ENCODE results near the gene R3HDM4.

DNA sequence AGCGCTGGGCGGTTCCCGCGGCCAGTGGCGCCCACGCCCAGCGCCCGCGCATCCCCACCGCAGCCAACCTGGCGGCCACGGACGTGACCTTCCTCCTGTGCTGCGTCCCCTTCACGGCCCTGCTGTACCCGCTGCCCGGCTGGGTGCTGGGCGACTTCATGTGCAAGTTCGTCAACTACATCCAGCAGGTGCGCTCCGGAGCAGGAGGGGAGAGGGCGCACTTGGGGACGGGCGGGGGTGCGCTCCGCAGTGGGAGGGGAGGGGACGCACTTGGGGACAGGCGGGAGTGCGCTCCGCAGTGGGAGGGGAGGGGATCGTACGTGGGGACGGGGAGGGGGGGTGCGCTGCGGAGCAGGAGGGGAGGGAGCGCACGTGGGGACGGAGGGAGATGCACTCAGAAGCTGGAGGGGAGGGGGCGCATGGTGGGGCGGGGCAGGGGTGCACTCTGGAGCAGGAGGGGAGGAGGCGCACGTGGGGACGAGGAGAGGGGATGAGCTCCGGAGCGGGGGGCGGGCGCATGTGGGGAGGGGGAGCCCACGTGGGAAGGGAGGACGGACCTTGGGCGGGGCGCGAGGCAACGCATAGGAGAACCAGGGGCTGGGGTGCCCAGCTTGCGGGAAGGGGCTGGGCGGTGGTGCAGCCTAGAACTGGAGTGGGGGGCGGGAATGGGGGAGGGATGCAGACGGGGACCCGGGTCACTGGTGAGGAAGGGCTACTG, 5.6 kb upstream of the R3HDM4 start:
- TF ChIP-seq, protein P1, sequence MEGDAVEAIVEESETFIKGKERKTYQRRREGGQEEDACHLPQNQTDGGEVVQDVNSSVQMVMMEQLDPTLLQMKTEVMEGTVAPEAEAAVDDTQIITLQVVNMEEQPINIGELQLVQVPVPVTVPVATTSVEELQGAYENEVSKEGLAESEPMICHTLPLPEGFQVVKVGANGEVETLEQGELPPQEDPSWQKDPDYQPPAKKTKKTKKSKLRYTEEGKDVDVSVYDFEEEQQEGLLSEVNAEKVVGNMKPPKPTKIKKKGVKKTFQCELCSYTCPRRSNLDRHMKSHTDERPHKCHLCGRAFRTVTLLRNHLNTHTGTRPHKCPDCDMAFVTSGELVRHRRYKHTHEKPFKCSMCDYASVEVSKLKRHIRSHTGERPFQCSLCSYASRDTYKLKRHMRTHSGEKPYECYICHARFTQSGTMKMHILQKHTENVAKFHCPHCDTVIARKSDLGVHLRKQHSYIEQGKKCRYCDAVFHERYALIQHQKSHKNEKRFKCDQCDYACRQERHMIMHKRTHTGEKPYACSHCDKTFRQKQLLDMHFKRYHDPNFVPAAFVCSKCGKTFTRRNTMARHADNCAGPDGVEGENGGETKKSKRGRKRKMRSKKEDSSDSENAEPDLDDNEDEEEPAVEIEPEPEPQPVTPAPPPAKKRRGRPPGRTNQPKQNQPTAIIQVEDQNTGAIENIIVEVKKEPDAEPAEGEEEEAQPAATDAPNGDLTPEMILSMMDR (IDR thresholded peaks at IDR 0.05): no peak
- TF ChIP-seq POLR2A (IDR thresholded peaks at IDR 0.05): no peak
